Esophagus mucosa (tissue), 1 donor: ENCODE data around the gene SLC19A3. TPM values are rescaled to one million over a fixed set of nuclear protein-coding genes. Genes with fewer than 3 reads are reported as not detected.
"Not testable (repeated sequence)": the region's sequence is repeated elsewhere in the genome, so short reads cannot be mapped to it uniquely, and the experiment has no call there.

Source experiments
- ATAC-seq: fragments of 200-7000 bp; cut with Tn5 transposase; one replicate; pipeline ENCODE4 v1.9.1; 2020
- total RNA-seq: library from RNA; stranded (reverse); gene quantifications from one replicate; pipeline ENCODE4 v1.2.4, GENCODE V29; 2023
- donor health status: DM: yes; HTN: yes; CAD: no.

SLC19A3 gene
- total RNA-seq, 1 donor from 2014 or later: 1.5 TPM

- peak; percentile 74 for ATAC-seq
These were observed 14.5 kb downstream of the SLC19A3 start for GRCh38 chr2:227703280-227703732.

GRCh38 chr2:227701556-227701955 lies 16.3 kb downstream of the SLC19A3 start:
- no peak for ATAC-seq

GRCh38 chr2:227696990-227697679 lies 20.7 kb downstream of the SLC19A3 start:
- no peak for ATAC-seq

GRCh38 chr2:227687189-227687588 lies 30.6 kb downstream of the SLC19A3 start:
- no peak for ATAC-seq

GRCh38 chr2:227684258-227684657 lies 33.6 kb downstream of the SLC19A3 start:
- no peak for ATAC-seq

GRCh38 chr2:227677928-227678327 lies 39.9 kb downstream of the SLC19A3 start:
- ATAC-seq: no peak

- ATAC-seq: no peak
These were observed 43.3 kb downstream of the SLC19A3 start for GRCh38 chr2:227674485-227674884.

- ATAC-seq: not testable (repeated sequence)
These were observed 44.2 kb downstream of the SLC19A3 start for GRCh38 chr2:227673620-227674019.

- no peak for ATAC-seq
These were observed 46.5 kb downstream of the SLC19A3 start for GRCh38 chr2:227671170-227671905.

GRCh38 chr2:227666631-227667170 lies 51.1 kb downstream of the SLC19A3 start, which contains the start of gene SCYGR5:
TSS of gene SCYGR5 (plus strand) at chr2:227666804. CDS start at chr2:227666804, 0 bp downstream.
- ATAC-seq: not testable (repeated sequence)

GRCh38 chr2:227665189-227665940 lies 52.5 kb downstream of the SLC19A3 start:
- ATAC-seq: no peak

- no peak for ATAC-seq
These were observed 56.0 kb downstream of the SLC19A3 start for GRCh38 chr2:227661827-227662226.

GRCh38 chr2:227661025-227661649 lies 56.7 kb downstream of the SLC19A3 start:
- ATAC-seq: no peak

- no peak for ATAC-seq
These were observed 60.5 kb downstream of the SLC19A3 start for GRCh38 chr2:227657199-227657845.

- peak; percentile 87 for ATAC-seq
These were observed 62.4 kb downstream of the SLC19A3 start for GRCh38 chr2:227655454-227655853.

GRCh38 chr2:227654426-227654825 lies 63.4 kb downstream of the SLC19A3 start:
- no peak for ATAC-seq

- no peak for ATAC-seq
These were observed 64.4 kb downstream of the SLC19A3 start for GRCh38 chr2:227653419-227653818.

GRCh38 chr2:227643990-227644551 lies 73.8 kb downstream of the SLC19A3 start:
- ATAC-seq: no peak

GRCh38 chr2:227642656-227643055 lies 75.2 kb downstream of the SLC19A3 start:
- no peak for ATAC-seq

GRCh38 chr2:227634201-227634600 lies 83.6 kb downstream of the SLC19A3 start:
- no peak for ATAC-seq
